H9 (cell line): ENCODE results near the gene ITSN1. TPM values are rescaled to one million over a fixed set of nuclear protein-coding genes. Genes with fewer than 3 reads are reported as not detected.

Experiments
- DNase-seq: peaks from one replicate; pipeline ENCODE4 v3.0.0-alpha.2; 2017
- H2AFZ ChIP-seq: one replicate; pipeline ENCODE4 v1.6.1; 2013; ENCODE audit warnings: mild to moderate bottlenecking, low read length, control low read depth, moderate library complexity
- H2AK5ac ChIP-seq: 2 replicates; pipeline ENCODE4 v1.6.1; 2013; ENCODE audit warnings: low read length, control low read depth, mixed read lengths; ENCODE audit not compliant: insufficient read length
- H2BK120ac ChIP-seq: one replicate; pipeline ENCODE4 v1.6.1; 2013; ENCODE audit warnings: low read depth, mild to moderate bottlenecking, low read length, control low read depth, inconsistent platforms; ENCODE audit not compliant: poor library complexity, severe bottlenecking
- H2BK12ac ChIP-seq: 2 replicates; pipeline ENCODE4 v1.6.1; 2013; ENCODE audit warnings: low read length, control low read depth, mixed read lengths, low read depth; ENCODE audit not compliant: insufficient read length
- H2BK15ac ChIP-seq: 2 replicates; pipeline ENCODE4 v1.6.1; 2013; ENCODE audit warnings: low read depth, low read length, control low read depth
- H2BK20ac ChIP-seq: one replicate; pipeline ENCODE4 v1.6.1; 2013; ENCODE audit warnings: low read depth, mild to moderate bottlenecking, low read length, control low read depth, inconsistent platforms; ENCODE audit not compliant: poor library complexity, severe bottlenecking
- H2BK5ac ChIP-seq: 2 replicates; pipeline ENCODE4 v1.6.1; 2013; ENCODE audit warnings: low read length, control low read depth, mixed read lengths; ENCODE audit not compliant: insufficient read length
- H3K14ac ChIP-seq: 2 replicates; pipeline ENCODE4 v1.6.1; 2013; ENCODE audit warnings: low read length, control low read depth; ENCODE audit not compliant: insufficient read depth
- H3K18ac ChIP-seq: 2 replicates; pipeline ENCODE4 v1.6.1; 2013; ENCODE audit warnings: low read depth, mild to moderate bottlenecking, mixed read lengths, low read length, control low read depth; ENCODE audit not compliant: insufficient read length
- H3K23ac ChIP-seq: 2 replicates; pipeline ENCODE4 v1.6.1; 2013; ENCODE audit warnings: low read length, control low read depth, mixed read lengths, low read depth; ENCODE audit not compliant: insufficient read length
- H3K23me2 ChIP-seq: 2 replicates; pipeline ENCODE4 v1.6.1; 2013; ENCODE audit warnings: low read depth, mild to moderate bottlenecking, mixed read lengths, low read length, control low read depth; ENCODE audit not compliant: insufficient read length, poor library complexity, severe bottlenecking
- H3K27ac ChIP-seq: 2 replicates; pipeline ENCODE4 v1.5.1; 2013; ENCODE audit warnings: low read length, control low read depth, mixed read lengths, low read depth; ENCODE audit not compliant: insufficient read length
- H3K27me3 ChIP-seq: 2 replicates; pipeline ENCODE4 v1.6.1; 2013; ENCODE audit warnings: low read length, control low read depth, inconsistent platforms; ENCODE audit not compliant: insufficient read depth
- H3K4ac ChIP-seq: 2 replicates; pipeline ENCODE4 v1.6.1; 2013; ENCODE audit warnings: low read depth, mild to moderate bottlenecking, control low read depth, inconsistent platforms, low read length, moderate library complexity
- H3K4me1 ChIP-seq: 2 replicates; pipeline ENCODE4 v1.6.1; 2013; ENCODE audit warnings: low read length, control low read depth, inconsistent platforms; ENCODE audit not compliant: insufficient read depth
- H3K4me2 ChIP-seq: 2 replicates; pipeline ENCODE4 v1.6.1; 2013; ENCODE audit warnings: low read length, control low read depth, mixed read lengths; ENCODE audit not compliant: insufficient read length, insufficient read depth
- H3K56ac ChIP-seq: 2 replicates; pipeline ENCODE4 v1.6.1; 2013; ENCODE audit warnings: low read depth, mild to moderate bottlenecking, mixed read lengths, low read length, control low read depth; ENCODE audit not compliant: insufficient read length
- H3K79me1 ChIP-seq: 2 replicates; pipeline ENCODE4 v1.6.1; 2013; ENCODE audit warnings: low read depth, mild to moderate bottlenecking, moderate library complexity, low read length, control low read depth, inconsistent platforms; ENCODE audit not compliant: insufficient read depth, poor library complexity, severe bottlenecking
- H3K79me2 ChIP-seq: 2 replicates; pipeline ENCODE4 v1.6.1; 2013; ENCODE audit warnings: low read length, control low read depth, inconsistent platforms; ENCODE audit not compliant: insufficient read depth
- H3K9ac ChIP-seq: 2 replicates; pipeline ENCODE4 v1.6.1; 2013; ENCODE audit warnings: low read length, control low read depth, mixed read lengths; ENCODE audit not compliant: insufficient read length; ENCODE audit errors: extremely low read depth
- H3K9me3 ChIP-seq: one replicate; pipeline ENCODE4 v1.6.1; 2013; ENCODE audit warnings: low read depth, low read length, inconsistent platforms; ENCODE audit not compliant: control insufficient read depth
- H3T11ph ChIP-seq: one replicate; pipeline ENCODE4 v1.6.1; 2013; ENCODE audit warnings: mild to moderate bottlenecking, low read length, control low read depth, inconsistent platforms
- H4K20me1 ChIP-seq: one replicate; pipeline ENCODE4 v1.6.1; 2013; ENCODE audit not compliant: control insufficient read depth, insufficient read length, insufficient read depth
- H4K5ac ChIP-seq: 2 replicates; pipeline ENCODE4 v1.6.1; 2013; ENCODE audit warnings: low read depth, mild to moderate bottlenecking, mixed read lengths, low read length, control low read depth; ENCODE audit not compliant: insufficient read length
- H4K8ac ChIP-seq: replicated peaks from 2 replicates; pipeline ENCODE4 v1.6.1; 2013; ENCODE audit warnings: low read length, control low read depth, mixed read lengths, low read depth; ENCODE audit not compliant: insufficient read length
- H4K91ac ChIP-seq: 2 replicates; pipeline ENCODE4 v1.6.1; 2013; ENCODE audit warnings: low read depth, mild to moderate bottlenecking, moderate library complexity, mixed read lengths, low read length, control low read depth; ENCODE audit not compliant: insufficient read length
- H3K27ac Mint-ChIP-seq, 3 experiments: 2 replicates in 2 of 3; 3 replicates in 1 of 3; pipeline ENCODE4 v1.8.0; 2020 to 2021; ENCODE audit warnings: mixed read lengths in 3 of 3, mild to moderate bottlenecking in 1 of 3, moderate library complexity in 1 of 3
- H3K27me3 Mint-ChIP-seq: 2 replicates; pipeline ENCODE4 v1.8.0; 2021; ENCODE audit warnings: low read depth, mild to moderate bottlenecking, moderate library complexity, mixed read lengths
- H3K36me3 Mint-ChIP-seq, 3 experiments: 2 replicates in 2 of 3; 3 replicates in 1 of 3; pipeline ENCODE4 v1.8.0; 2020 to 2021; ENCODE audit warnings: low read depth in 3 of 3, mixed read lengths in 3 of 3; ENCODE audit not compliant: insufficient read depth in 1 of 3
- H3K4me1 Mint-ChIP-seq, 2 experiments: 2 replicates each; pipeline ENCODE4 v1.8.0; 2020; ENCODE audit warnings: mixed read lengths in 2 of 2
- H3K4me3 Mint-ChIP-seq, 2 experiments: 2 replicates in 1 of 2; 3 replicates in 1 of 2; pipeline ENCODE4 v1.8.0; 2020 to 2021; ENCODE audit warnings: mild to moderate bottlenecking in 2 of 2, mixed read lengths in 2 of 2, moderate library complexity in 1 of 2
- H3K9me3 Mint-ChIP-seq, 2 experiments: 2 replicates in 1 of 2; 3 replicates in 1 of 2; pipeline ENCODE4 v1.8.0; 2020; ENCODE audit warnings: mild to moderate bottlenecking in 2 of 2, mixed read lengths in 2 of 2, moderate library complexity in 1 of 2
- CTCF ChIP-seq: fragments of 200-600 bp; sonication (generic); conservative IDR thresholded peaks from 3 replicates; pipeline ENCODE4 v1.8.0; 2021; ENCODE audit warnings: antibody characterized with exemption, mild to moderate bottlenecking
- WGBS: extraction: QIAGEN DNeasy Blood & Tissue Kit; methylation state at CpG from one replicate; pipeline ENCODE4 v1.1.7; 2013; ENCODE audit warnings: missing lambda C conversion rate, low lambda C conversion rate, mixed read lengths; ENCODE audit not compliant: insufficient read length; ENCODE audit errors: extremely low coverage; 5-methylcytosine and 5-hydroxymethylcytosine counted together
- total RNA-seq: library from RNA; stranded (reverse); gene quantifications from 2 replicates; pipeline ENCODE4 v1.2.1, GENCODE V29; 2021

ITSN1 gene
- total RNA-seq, 1 experiment from 2014 or later = 94.2 TPM

GRCh38 chr21:33904041-33904440, 261.7 kb downstream of the ITSN1 start:
- Histone ChIP-seq H3K27me3 (no peaks in the 10 kb centered on the region), H4K5ac (no peak overlapping the region), H3K18ac (no peak overlapping the region), H3K4me2 (no peak overlapping the region), H3K9me3 (no peaks in the 10 kb centered on the region), H3K56ac (no peak overlapping the region), H2BK20ac (no peak overlapping the region), H4K20me1 (no peaks in the 10 kb centered on the region), H2BK120ac (no peak overlapping the region), H2AK5ac (no peak overlapping the region), H3K79me2 (no peaks in the 10 kb centered on the region), H3K4me1 (no peaks in the 10 kb centered on the region), H3K14ac (no peak overlapping the region), H2BK5ac (no peak overlapping the region), H2BK12ac (no peak overlapping the region), H4K8ac (no peak overlapping the region), H3T11ph (no peak overlapping the region), H3K79me1 (no peaks in the 10 kb centered on the region), H3K4ac (no peak overlapping the region), H3K23ac (no peak overlapping the region), H2AFZ (no peak overlapping the region), H3K27ac (no peak overlapping the region), H3K9ac (no peak overlapping the region), H4K91ac (no peak overlapping the region), H2BK15ac (no peak overlapping the region), H3K23me2 (no peaks in the 10 kb centered on the region)
- no peak for DNase-seq
- peaks cover 4 to 6% of the 10 kb centered on the region in 2 experiments; a peak in 3 of 4 replicates for H3K4me1 Mint-ChIP-seq
- no CpG with 5 or more reads among the region's 5 CpGs for WGBS
- H3K36me3 Mint-ChIP-seq = peaks cover 38 to 68% (median 63%) of the 10 kb centered on the region in 3 experiments; a peak in 6 of 7 replicates
- H3K27me3 Mint-ChIP-seq = no peaks in the 10 kb centered on the region
- H3K9me3 Mint-ChIP-seq = no peaks in the 10 kb centered on the region
- TF ChIP-seq CTCF = no peak
- no peak overlapping the region for H3K27ac Mint-ChIP-seq
- H3K4me3 Mint-ChIP-seq = no peak overlapping the region
